Measurements from ENCODE around the gene ZNF140.

Gene ZNF140

DNA sequence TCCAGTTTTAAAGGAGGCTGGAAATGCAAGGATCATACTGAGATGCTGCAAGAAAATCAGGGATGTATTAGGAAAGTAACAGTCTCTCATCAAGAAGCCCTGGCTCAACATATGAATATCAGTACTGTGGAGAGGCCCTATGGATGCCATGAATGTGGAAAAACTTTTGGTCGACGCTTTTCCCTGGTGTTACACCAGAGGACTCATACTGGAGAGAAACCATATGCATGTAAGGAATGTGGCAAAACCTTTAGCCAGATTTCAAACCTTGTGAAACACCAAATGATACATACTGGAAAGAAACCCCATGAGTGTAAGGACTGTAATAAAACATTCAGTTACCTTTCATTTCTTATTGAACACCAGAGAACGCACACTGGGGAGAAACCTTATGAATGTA lies 24.9 kb downstream of the ZNF140 start:
- Histone ChIP-seq H3K4me3 (ENCODE audit: low read length) (no peak overlapping the region), H3K9me3 (ENCODE audit: low read length) (peaks cover 82% of the 10 kb centered on the region), H3K36me3 (ENCODE audit: insufficient read depth, low read length) (peaks cover 71% of the 10 kb centered on the region), H2AFZ (ENCODE audit: low read depth, low read length) (no peak overlapping the region), H3K4me1 (ENCODE audit: insufficient read depth, low read length) (no peaks in the 10 kb centered on the region), H3K27me3 (ENCODE audit: insufficient read depth, low read length) (no peaks in the 10 kb centered on the region)

DNA sequence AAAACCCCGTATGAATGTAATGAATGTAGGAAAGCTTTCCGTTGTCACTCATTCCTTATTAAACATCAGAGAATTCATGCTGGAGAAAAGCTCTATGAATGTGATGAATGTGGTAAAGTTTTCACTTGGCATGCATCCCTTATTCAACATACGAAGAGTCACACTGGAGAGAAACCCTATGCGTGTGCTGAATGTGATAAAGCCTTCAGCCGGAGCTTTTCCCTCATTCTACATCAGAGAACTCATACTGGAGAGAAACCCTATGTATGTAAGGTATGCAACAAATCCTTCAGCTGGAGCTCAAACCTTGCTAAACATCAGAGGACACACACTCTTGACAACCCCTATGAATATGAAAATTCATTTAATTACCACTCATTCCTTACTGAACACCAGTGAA lies 25.5 kb downstream of the ZNF140 start:
- peaks cover 66% of the 10 kb centered on the region for H3K36me3 ChIP-seq (ENCODE audit: insufficient read depth, low read length)
- H3K4me3 ChIP-seq (ENCODE audit: low read length) = no peak overlapping the region
- H3K4me1 ChIP-seq (ENCODE audit: insufficient read depth, low read length) = no peaks in the 10 kb centered on the region
- H2AFZ ChIP-seq (ENCODE audit: low read depth, low read length) = no peak overlapping the region
- no peaks in the 10 kb centered on the region for H3K27me3 ChIP-seq (ENCODE audit: insufficient read depth, low read length)
- peaks cover 80% of the 10 kb centered on the region for H3K9me3 ChIP-seq (ENCODE audit: low read length)

DNA sequence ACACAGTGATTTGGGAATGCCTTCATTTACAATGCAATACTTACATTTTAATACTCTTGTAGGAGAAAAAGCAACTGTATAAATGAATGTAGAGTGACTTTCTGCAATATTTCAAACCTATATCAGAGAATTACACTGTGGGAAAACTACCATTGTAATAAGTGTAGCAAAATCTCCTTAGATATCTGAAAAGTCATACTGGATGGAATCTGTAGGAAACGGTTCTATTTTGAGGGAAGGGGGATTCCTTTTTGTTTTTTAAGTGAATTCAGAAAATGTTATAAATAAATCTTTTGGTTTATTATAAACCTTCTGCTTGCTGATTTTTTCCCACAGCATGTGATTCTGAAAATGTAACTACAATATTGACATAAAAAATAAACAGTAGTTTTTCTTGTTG lies 26.4 kb downstream of the ZNF140 start:
- Histone ChIP-seq H3K27me3 (ENCODE audit: insufficient read depth, low read length) (no peaks in the 10 kb centered on the region), H3K4me1 (ENCODE audit: insufficient read depth, low read length) (no peaks in the 10 kb centered on the region), H3K4me3 (ENCODE audit: low read length) (no peak overlapping the region), H2AFZ (ENCODE audit: low read depth, low read length) (no peak overlapping the region), H3K9me3 (ENCODE audit: low read length) (peaks cover 76% of the 10 kb centered on the region), H3K36me3 (ENCODE audit: insufficient read depth, low read length) (peaks cover 58% of the 10 kb centered on the region)

DNA sequence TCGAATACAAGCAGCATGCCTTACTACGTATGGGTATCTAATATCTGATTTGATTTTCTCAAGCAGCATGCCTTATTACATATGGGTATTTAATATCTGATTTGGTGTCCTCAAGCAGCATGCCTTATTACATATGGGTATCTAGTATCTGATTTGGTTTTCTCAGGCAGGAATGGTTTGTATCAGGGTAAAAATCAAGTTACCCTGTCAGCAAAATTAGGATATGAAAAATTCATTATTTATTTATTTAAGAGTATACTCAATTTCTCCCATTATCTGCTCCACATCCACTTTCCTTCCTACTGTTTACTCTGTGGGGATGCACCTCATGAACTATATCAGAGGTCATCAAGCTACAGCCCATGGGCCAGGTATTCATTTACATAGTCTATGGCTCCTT lies 27.4 kb downstream of the ZNF140 start:
- Histone ChIP-seq H3K27me3 (ENCODE audit: insufficient read depth, low read length) (no peaks in the 10 kb centered on the region), H3K4me3 (ENCODE audit: low read length) (no peak overlapping the region), H3K4me1 (ENCODE audit: insufficient read depth, low read length) (no peaks in the 10 kb centered on the region), H3K36me3 (ENCODE audit: insufficient read depth, low read length) (peaks cover 50% of the 10 kb centered on the region), H3K9me3 (ENCODE audit: low read length) (peaks cover 68% of the 10 kb centered on the region), H2AFZ (ENCODE audit: low read depth, low read length) (no peak overlapping the region)

DNA sequence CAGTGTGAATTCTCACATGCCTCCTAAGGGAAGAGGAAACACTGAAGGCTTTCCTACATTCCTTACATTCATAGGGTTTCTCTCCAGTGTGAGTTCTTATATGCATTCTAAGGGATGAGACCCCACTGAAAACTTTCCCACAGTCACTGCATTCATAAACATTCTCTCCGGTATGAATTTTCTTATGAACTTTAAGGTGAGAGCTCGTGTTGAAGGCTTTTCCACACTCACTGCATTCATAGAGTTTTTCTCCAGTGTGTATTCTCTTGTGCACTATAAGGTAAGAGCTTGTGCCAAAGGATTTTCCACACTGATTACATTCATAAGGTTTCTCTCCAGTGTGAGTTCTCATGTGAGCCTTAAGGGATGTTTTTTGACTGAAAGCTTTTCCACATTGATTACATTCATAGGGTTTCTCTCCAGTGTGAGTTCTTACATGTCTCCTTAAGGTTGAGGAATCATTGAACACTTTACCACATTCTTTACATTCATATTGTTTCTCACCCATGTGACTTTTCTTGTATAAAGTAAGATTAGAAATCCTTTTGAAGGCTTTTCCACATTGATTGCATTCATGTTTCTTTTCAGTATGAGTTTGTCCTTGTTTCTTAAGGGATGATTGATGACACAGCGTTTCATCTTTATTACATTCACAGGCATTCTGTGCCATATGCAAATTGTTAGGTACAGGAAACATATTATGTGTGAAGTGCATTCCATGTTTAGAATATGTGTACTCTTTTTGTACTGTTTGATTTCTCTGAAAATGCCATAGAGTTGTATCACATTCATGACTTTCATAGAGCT lies 39.9 kb downstream of the ZNF140 start:
- Histone ChIP-seq H3K4me3 (ENCODE audit: low read length) (no peak overlapping the region), H3K4me1 (ENCODE audit: insufficient read depth, low read length) (no peaks in the 10 kb centered on the region), H3K9me3 (ENCODE audit: low read length) (peaks cover 85% of the 10 kb centered on the region)

DNA sequence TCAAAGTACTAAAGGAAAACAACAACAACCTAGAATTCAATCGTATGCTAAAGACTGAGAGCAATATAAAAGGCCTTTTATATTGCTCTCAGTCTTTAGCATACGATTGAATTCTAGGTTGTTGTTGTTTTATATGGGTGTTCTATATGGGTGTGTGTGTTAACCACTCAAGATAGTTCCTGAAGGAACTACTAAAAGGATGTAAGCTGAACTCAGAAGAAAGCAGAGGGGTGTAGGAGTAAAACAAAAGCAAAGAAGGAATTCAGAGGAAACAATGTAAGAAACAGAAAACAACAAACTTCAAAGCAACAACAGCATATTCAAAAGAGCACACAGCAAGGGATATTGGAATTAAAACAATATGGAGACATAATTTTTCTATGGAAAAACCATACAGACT lies 44.0 kb downstream of the ZNF140 start:
- H3K36me3 ChIP-seq (ENCODE audit: insufficient read depth, low read length) = peaks cover 58% of the 10 kb centered on the region
- no peak overlapping the region for H2AFZ ChIP-seq (ENCODE audit: low read depth, low read length)
- H3K4me3 ChIP-seq (ENCODE audit: low read length) = no peak overlapping the region
- peaks cover 71% of the 10 kb centered on the region for H3K9me3 ChIP-seq (ENCODE audit: low read length)
- no peaks in the 10 kb centered on the region for H3K4me1 ChIP-seq (ENCODE audit: insufficient read depth, low read length)
- H3K27me3 ChIP-seq (ENCODE audit: insufficient read depth, low read length) = no peaks in the 10 kb centered on the region

More for the DNA sequence above, 39.9 kb downstream of the ZNF140 start:
- Histone ChIP-seq H3K27me3 (ENCODE audit: insufficient read depth, low read length) (no peaks in the 10 kb centered on the region), H2AFZ (ENCODE audit: low read depth, low read length) (no peak overlapping the region), H3K36me3 (ENCODE audit: insufficient read depth, low read length) (peaks cover 73% of the 10 kb centered on the region)

DNA sequence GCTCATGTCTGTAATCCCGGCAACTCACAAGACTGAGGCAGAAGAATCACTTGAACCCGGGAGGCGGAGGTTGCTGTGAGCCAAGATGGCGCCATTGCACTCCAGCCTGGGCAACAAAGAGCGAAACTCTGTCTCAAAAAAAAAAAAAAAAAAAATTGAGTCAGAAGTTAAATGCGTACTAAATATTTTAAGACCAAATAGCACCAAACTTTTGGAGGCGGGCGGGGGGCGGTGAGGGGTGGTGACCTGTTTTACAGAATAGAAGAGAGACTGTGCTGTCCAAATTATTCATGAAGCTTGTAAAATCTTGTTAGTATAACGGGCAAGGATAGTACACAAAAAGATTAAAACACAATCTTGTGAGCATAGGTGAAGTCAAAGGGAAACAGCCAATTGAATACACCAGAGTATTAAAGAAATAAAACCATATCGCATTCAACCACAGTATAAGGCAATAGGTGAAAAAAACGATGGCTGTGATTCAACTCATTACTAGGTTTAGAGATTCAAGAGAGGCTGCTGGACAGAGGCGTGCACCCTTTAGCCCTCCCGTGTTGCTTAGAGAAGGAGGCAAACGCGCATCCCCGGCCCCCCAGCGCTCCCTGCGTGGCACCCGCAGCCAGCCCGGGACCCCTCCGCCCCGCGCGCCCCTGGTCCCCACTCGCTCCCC lies 48.8 kb downstream of the ZNF140 start:
- Histone ChIP-seq H3K27me3 (ENCODE audit: insufficient read depth, low read length) (no peaks in the 10 kb centered on the region), H2AFZ (ENCODE audit: low read depth, low read length) (peak overlapping the region; percentile 88), H3K4me3 (ENCODE audit: low read length) (peak overlapping the region; percentile 86), H3K9me3 (ENCODE audit: low read length) (peaks cover 44% of the 10 kb centered on the region), H3K4me1 (ENCODE audit: insufficient read depth, low read length) (peaks cover 3% of the 10 kb centered on the region), H3K36me3 (ENCODE audit: insufficient read depth, low read length) (peaks cover 45% of the 10 kb centered on the region)

DNA sequence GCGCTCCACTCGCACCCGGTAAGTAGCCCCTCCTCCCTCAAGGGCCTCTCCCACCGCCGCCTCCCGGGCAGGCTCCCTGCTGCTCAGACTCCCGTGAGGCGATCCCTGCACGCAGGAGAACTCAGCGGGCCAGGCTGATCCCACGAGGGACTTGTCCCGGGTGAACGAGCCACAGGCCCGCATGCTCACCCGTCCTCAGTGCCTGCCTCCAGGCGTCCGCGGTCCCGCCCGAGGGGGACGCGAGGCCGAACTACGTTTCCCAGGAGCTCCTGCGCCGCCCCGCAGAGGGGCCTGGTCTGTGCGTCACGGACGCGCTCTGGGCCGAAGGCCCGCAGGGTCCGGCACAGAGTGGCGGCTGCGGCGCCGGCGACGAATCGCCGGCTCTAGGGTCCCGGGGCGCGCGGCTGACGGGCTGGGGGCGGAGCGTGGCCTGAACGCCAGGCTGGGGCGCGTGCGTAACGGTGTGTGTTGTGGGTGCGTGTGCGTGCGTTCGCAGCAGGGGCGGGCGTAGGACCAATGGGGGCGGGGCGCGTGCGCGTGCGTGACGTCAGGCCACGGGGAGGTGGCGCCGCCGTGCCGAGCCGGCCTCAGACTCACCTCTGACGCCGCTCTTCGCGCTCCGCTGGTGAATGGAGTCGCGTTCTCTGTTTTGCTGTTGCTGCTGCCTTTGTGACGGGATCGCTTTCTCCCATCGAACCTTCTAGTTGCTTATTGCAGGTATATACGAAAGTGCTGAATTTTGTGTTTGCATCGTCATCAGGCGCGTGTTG lies 49.5 kb downstream of the ZNF140 start, which contains the start of the genes ZNF10 and ZNF891:
ZNF10 (plus strand) TSS at position 590 of the 770 bp plus-strand sequence. CDS start 13,866 bp downstream, outside the sequence.
ZNF891 (minus strand) TSS at position 237 of the 770 bp plus-strand sequence. CDS start 8,356 bp downstream, outside the sequence.
- peak within 1 kb of the TSS; percentile 86 for H3K4me3 ChIP-seq (ENCODE audit: low read length)
- peaks cover 44% of the 10 kb centered on the region for H3K9me3 ChIP-seq (ENCODE audit: low read length)
- H3K4me1 ChIP-seq (ENCODE audit: insufficient read depth, low read length) = peaks cover 3% of the 10 kb centered on the region
- peaks cover 48% of the 10 kb centered on the region for H3K36me3 ChIP-seq (ENCODE audit: insufficient read depth, low read length)
- no peaks in the 10 kb centered on the region for H3K27me3 ChIP-seq (ENCODE audit: insufficient read depth, low read length)
- peak within 1 kb of the TSS; percentile 88 for H2AFZ ChIP-seq (ENCODE audit: low read depth, low read length)

DNA sequence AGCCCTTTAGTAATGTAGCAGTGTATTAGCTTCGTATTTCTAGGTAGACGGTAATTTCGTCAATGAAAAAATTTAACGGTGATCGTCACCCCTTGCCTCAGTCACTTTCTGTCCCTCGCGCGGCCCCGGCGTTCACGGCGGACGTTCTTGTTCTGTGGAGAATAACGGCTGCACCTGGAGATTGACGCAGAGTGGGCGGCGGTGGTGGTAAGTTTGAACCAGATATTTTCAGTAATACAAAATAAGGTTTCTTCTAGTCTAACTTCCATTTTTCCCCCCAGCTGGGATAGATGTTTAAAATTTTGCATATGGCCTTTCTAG lies 50.0 kb downstream of the ZNF140 start:
- Histone ChIP-seq H3K4me3 (ENCODE audit: low read length) (peak overlapping the region; percentile 86), H3K4me1 (ENCODE audit: insufficient read depth, low read length) (peaks cover 3% of the 10 kb centered on the region), H3K36me3 (ENCODE audit: insufficient read depth, low read length) (peaks cover 48% of the 10 kb centered on the region), H3K27me3 (ENCODE audit: insufficient read depth, low read length) (no peaks in the 10 kb centered on the region), H3K9me3 (ENCODE audit: low read length) (peaks cover 44% of the 10 kb centered on the region), H2AFZ (ENCODE audit: low read depth, low read length) (peak overlapping the region; percentile 77)

DNA sequence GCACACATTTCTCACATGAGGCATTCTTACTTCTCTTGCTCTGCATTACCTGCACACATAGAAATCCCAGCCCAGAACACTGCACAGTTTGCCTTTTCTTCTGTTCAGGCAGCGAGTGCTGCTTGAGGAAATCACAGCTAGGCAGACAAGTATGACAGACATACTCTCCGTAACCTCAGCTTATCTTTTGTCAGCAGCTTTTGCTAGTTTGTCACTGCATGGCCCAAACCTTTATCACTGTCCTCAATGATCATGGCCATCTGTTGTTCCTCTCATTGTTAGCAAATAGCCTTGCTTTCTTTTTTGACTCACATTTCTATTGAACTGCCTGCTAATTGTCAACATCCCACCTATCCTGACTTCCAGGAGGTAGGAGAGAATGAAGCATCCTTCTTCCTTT lies 55.0 kb downstream of the ZNF140 start:
- Histone ChIP-seq H3K9me3 (ENCODE audit: low read length) (peaks cover 67% of the 10 kb centered on the region), H3K4me3 (ENCODE audit: low read length) (no peak overlapping the region), H3K4me1 (ENCODE audit: insufficient read depth, low read length) (peaks cover 3% of the 10 kb centered on the region), H3K36me3 (ENCODE audit: insufficient read depth, low read length) (peaks cover 75% of the 10 kb centered on the region), H2AFZ (ENCODE audit: low read depth, low read length) (no peak overlapping the region), H3K27me3 (ENCODE audit: insufficient read depth, low read length) (no peaks in the 10 kb centered on the region)

DNA sequence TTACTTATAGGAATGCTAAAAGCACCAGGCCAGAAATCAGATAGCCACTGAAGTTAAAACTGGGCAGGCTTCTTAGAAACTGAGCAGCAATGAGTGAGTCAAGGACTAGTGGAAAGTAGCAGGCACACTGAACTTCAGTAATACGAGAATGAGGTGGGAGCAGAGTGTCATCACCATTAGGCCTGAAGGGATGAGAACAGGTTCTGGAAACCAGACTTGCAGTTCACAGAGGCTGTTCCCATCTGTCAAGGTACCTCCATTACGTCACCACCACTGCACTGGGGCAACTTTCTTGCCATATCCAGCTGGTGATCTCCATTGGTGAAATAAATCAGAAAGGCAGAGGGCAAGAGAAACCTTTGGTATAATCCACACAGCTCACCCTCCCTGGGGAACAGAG lies 65.3 kb downstream of the ZNF140 start:
- Histone ChIP-seq H3K27me3 (ENCODE audit: insufficient read depth, low read length) (no peaks in the 10 kb centered on the region), H3K9me3 (ENCODE audit: low read length) (peaks cover 71% of the 10 kb centered on the region), H2AFZ (ENCODE audit: low read depth, low read length) (no peak overlapping the region), H3K4me1 (ENCODE audit: insufficient read depth, low read length) (no peaks in the 10 kb centered on the region), H3K36me3 (ENCODE audit: insufficient read depth, low read length) (peaks cover 79% of the 10 kb centered on the region), H3K4me3 (ENCODE audit: low read length) (no peak overlapping the region)

DNA sequence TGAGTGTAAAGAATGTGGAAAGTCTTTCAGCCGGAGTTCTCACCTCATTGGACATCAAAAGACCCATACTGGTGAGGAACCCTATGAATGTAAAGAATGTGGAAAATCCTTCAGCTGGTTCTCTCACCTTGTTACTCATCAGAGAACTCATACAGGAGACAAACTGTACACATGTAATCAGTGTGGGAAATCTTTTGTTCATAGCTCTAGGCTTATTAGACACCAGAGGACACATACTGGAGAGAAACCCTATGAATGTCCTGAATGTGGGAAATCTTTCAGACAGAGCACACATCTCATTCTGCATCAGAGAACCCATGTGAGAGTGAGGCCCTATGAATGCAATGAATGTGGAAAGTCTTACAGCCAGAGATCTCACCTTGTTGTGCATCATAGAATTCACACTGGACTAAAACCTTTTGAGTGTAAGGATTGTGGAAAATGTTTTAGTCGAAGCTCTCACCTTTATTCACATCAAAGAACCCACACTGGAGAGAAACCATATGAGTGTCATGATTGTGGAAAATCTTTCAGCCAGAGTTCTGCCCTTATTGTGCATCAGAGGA lies 75.5 kb downstream of the ZNF140 start:
- Histone ChIP-seq H2AFZ (ENCODE audit: low read depth, low read length) (no peak overlapping the region), H3K4me1 (ENCODE audit: insufficient read depth, low read length) (no peaks in the 10 kb centered on the region), H3K36me3 (ENCODE audit: insufficient read depth, low read length) (peaks cover 71% of the 10 kb centered on the region), H3K27me3 (ENCODE audit: insufficient read depth, low read length) (no peaks in the 10 kb centered on the region), H3K9me3 (ENCODE audit: low read length) (peaks cover 73% of the 10 kb centered on the region), H3K4me3 (ENCODE audit: low read length) (no peak overlapping the region)
